GM10266 (cell line): ENCODE data around the gene TBC1D8.

Experiments
- DNase-seq: peaks from one replicate; pipeline ENCODE4 v3.0.0; 2012; ENCODE audit errors: extremely low spot score
- CTCF ChIP-seq: IDR thresholded peaks from 2 replicates; pipeline ENCODE4 v1.5.1; 2012; ENCODE audit warnings: mild to moderate bottlenecking, low read depth; ENCODE audit not compliant: control insufficient read depth, insufficient read depth; ENCODE audit errors: missing control alignments

Gene TBC1D8

GRCh38 chr2:101162561-101163330 is 11.6 kb upstream of the TBC1D8 start:
- no peak for DNase-seq

GRCh38 chr2:101161658-101162057 is 10.5 kb upstream of the TBC1D8 start:
- no peak for TF ChIP-seq CTCF
- DNase-seq, result no peak

More at GRCh38 chr2:101162561-101163330, 11.6 kb upstream of the TBC1D8 start:
- TF ChIP-seq CTCF, result no peak

- DNase-seq, result no peak
- TF ChIP-seq CTCF, result no peak
Measured at GRCh38 chr2:101160454-101160853, 9.3 kb upstream of the TBC1D8 start.

- no peak for DNase-seq
- TF ChIP-seq CTCF, result no peak
Measured at GRCh38 chr2:101159526-101159925, 8.3 kb upstream of the TBC1D8 start.

- DNase-seq, result no peak
- no peak for TF ChIP-seq CTCF
Measured at GRCh38 chr2:101157272-101157671, 6.1 kb upstream of the TBC1D8 start.

- no peak for DNase-seq
- no peak for TF ChIP-seq CTCF
Measured at GRCh38 chr2:101153787-101154186, 2.6 kb upstream of the TBC1D8 start.

GRCh38 chr2:101153077-101153707 is 2.0 kb upstream of the TBC1D8 start:
- DNase-seq, result no peak
- TF ChIP-seq CTCF, result no peak
